ENCODE measurements around the gene OR52K1.
A peak's percentile ranks its signal among the peaks of the same experiment; 100 is the strongest.
"Not testable (repeated sequence)": the region's sequence is repeated elsewhere in the genome, so short reads cannot be mapped to it uniquely, and the experiment has no call there.

Gene OR52K1

DNA sequence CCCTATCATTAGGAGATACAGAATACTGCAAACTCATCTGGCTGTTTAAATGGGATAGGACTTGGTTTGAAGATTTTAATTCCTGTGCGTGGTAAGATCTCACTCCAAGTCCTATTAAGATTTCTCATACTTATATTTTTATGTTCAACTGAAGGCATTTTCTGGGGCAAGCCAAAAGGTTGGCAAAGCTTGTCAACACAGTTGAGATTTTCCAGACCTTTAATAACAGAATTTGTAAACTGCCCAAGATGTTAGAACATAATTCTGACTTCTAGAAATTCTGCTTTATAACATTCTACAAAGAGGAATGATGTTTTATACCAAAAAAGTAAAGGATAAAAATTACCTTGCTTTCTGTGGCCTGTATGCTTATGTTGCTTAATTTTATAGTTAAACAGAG lies 31.8 kb downstream of the OR52K1 start:
- TF ChIP-seq PAX5 (IDR thresholded peaks at IDR 0.05; ENCODE audit: insufficient read depth, low read length, severe bottlenecking) (no peak), POU2F2 (IDR thresholded peaks at IDR 0.05; ENCODE audit: low read depth, low read length) (no peak), SPI1 (IDR thresholded peaks at IDR 0.05; ENCODE audit: low read depth, low read length) (no peak), TAF1 (IDR thresholded peaks at IDR 0.05; ENCODE audit: low read depth, low read length) (no peak), POLR2AphosphoS5 (IDR thresholded peaks at IDR 0.05; ENCODE audit: low read depth, low read length) (no peak), POLR2A (IDR thresholded peaks at IDR 0.05; ENCODE audit: low read depth, low read length) (no peak)
- FAIRE-seq (no peak), DNase-seq (ENCODE audit: insufficient read length, low spot score) (no peak)

DNA sequence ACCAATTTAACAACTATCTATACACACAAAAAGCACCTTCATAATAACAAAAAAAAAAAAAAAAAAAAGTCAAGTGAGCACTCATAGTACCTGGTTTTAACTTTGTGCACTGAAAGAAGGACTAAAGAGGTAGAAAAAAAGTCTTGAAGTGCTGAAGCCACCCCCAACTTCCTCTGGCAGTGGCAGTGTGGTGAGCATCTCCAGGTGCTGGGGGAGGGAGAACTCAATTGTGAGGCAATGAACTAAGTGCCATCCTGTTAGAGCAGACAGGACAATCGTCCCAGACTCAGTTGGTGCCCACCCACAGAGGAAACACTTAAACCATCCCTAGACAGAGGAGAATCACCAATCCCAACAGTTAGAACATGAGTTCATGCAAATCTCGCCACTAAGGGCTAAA lies 39.9 kb downstream of the OR52K1 start:
- TF ChIP-seq POU2F2 (IDR thresholded peaks at IDR 0.05; ENCODE audit: low read depth, low read length) (no peak), POLR2AphosphoS5 (IDR thresholded peaks at IDR 0.05; ENCODE audit: low read depth, low read length) (no peak), PAX5 (IDR thresholded peaks at IDR 0.05; ENCODE audit: insufficient read depth, low read length, severe bottlenecking) (no peak), SPI1 (IDR thresholded peaks at IDR 0.05; ENCODE audit: low read depth, low read length) (no peak)
- FAIRE-seq (no peak), DNase-seq (ENCODE audit: insufficient read length, low spot score) (no peak)

DNA sequence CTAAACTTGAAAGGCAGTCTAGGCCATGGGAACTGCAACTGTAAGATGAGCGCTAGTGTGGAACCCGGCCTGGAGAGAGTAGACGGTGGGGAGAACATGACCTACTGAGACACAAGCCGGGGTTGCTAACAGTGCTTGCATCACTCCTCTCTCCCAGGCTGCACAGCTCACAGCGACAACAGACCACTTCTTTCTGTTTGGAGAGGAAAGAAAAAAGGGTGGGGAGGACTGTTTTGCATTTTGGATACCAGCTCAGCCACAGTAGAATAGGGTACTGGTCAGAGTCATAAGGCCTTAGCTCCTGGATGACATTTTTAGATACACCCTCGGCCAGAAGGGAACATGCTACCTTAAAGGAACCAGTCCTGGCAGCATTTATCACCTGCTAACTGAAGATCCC lies 40.3 kb downstream of the OR52K1 start:
- DNase-seq (ENCODE audit: insufficient read length, low spot score) (no peak), FAIRE-seq (no peak)
- no peak for TF ChIP-seq POLR2AphosphoS5 (IDR thresholded peaks at IDR 0.05; ENCODE audit: low read depth, low read length)

DNA sequence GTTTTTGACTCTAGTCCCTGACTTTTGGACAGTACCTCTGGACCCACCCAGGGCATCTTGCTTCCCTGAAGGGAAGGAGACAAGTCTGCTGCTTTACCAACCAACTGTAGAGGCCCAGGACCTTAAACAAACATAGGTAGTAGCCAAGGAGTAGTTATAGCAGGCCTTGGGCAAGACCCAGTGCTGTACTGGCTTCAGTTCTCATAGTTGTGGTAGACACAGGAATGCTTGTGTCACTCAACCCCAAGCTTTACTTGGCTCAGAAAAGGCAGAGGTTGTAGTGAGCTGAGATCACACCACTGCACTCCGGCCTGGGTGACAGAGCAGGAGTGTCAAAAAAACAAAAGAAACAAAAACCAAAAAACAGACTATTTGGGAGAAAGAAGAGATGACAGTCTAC lies 41.2 kb downstream of the OR52K1 start:
- FAIRE-seq, result no peak
- DNase-seq (ENCODE audit: insufficient read length, low spot score), result no peak
- no peak for TF ChIP-seq POLR2AphosphoS5 (IDR thresholded peaks at IDR 0.05; ENCODE audit: low read depth, low read length)
- TF ChIP-seq PAX5 (IDR thresholded peaks at IDR 0.05; ENCODE audit: insufficient read depth, low read length, severe bottlenecking), result no peak
- no peak for TF ChIP-seq POU2F2 (IDR thresholded peaks at IDR 0.05; ENCODE audit: low read depth, low read length)
- TF ChIP-seq SPI1 (IDR thresholded peaks at IDR 0.05; ENCODE audit: low read depth, low read length), result no peak
- no peak for TF ChIP-seq POLR2A (IDR thresholded peaks at IDR 0.05; ENCODE audit: low read depth, low read length)
- no peak for TF ChIP-seq TAF1 (IDR thresholded peaks at IDR 0.05; ENCODE audit: low read depth, low read length)

DNA sequence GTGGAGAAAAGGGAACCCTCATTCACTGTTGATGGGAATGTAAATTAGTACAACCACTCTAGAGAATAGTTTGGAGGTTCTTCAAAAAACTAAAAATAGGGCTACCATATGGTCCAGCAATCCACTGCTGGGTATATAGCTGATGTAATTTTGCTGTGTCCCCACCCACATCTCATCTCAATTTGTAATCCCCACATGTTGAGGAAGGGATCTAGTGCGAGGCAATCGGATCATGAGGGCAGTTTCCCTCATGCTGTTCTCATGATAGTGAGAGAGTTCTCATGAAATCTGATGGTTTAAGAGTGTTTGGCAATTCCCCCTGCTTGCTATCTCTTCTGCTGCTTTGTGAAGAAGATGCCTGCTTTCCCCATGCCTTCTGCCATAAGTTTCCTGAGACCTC lies 45.5 kb downstream of the OR52K1 start:
- FAIRE-seq, result no peak
- no peak for TF ChIP-seq SPI1 (IDR thresholded peaks at IDR 0.05; ENCODE audit: low read depth, low read length)
- TF ChIP-seq PAX5 (IDR thresholded peaks at IDR 0.05; ENCODE audit: insufficient read depth, low read length, severe bottlenecking), result no peak
- no peak for TF ChIP-seq POLR2AphosphoS5 (IDR thresholded peaks at IDR 0.05; ENCODE audit: low read depth, low read length)
- TF ChIP-seq POU2F2 (IDR thresholded peaks at IDR 0.05; ENCODE audit: low read depth, low read length), result no peak
- TF ChIP-seq TAF1 (IDR thresholded peaks at IDR 0.05; ENCODE audit: low read depth, low read length), result no peak
- no peak for TF ChIP-seq POLR2A (IDR thresholded peaks at IDR 0.05; ENCODE audit: low read depth, low read length)
- no peak for DNase-seq (ENCODE audit: insufficient read length, low spot score)

DNA sequence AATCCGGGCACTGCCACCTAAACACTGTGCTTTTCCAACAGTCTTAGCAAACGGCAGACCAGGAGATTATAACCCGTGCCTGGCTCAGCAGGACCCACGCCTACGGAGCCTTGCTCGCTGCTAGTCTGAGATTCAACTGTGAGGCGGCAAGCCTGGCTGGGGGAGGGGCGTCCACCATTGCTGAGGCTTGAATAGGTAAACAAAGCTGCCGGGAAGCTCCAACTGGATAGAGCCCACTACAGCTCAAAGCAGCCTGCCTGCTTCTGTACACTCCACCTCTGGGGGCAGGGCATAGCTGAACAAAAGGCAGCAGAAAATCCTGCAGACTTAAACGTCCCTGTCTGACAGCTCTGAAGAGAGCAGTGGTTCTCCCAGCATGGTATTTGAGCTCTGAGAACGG lies 49.2 kb downstream of the OR52K1 start:
- not testable (repeated sequence) for FAIRE-seq; DNase-seq (ENCODE audit: insufficient read length, low spot score)

DNA sequence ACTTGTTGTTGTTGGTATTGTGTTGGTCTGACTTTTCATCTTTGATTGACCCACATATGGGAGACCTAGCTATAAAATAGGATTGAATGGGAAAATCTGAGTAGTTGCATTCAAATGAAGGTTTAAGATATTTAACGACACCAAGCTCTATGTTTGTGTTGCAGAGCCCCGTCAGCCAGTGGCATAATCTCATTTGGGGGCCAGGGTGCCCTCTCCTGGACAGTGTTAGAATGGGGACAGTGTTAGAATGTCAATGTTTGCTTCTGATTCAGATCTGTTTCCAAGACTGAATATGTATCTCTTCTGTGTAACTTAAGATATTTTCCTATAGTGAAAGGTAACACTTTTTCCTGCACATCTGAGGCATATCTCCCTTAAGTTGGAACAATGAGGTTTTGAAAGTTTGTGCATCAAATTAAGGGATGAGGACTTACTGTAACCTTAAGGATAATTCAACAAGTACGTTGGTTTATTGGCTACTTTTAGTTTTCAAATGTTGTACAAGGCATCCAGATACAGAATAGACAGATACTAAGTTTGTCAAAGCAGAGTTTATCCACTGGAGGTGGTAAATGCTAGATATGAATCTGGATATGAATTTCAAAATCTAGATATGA lies 57.3 kb downstream of the OR52K1 start:
- peak; percentile 63 for FAIRE-seq
- TF ChIP-seq POLR2AphosphoS5 (IDR thresholded peaks at IDR 0.05; ENCODE audit: low read depth, low read length) (no peak), POU2F2 (IDR thresholded peaks at IDR 0.05; ENCODE audit: low read depth, low read length) (no peak), PAX5 (IDR thresholded peaks at IDR 0.05; ENCODE audit: insufficient read depth, low read length, severe bottlenecking) (no peak), SPI1 (IDR thresholded peaks at IDR 0.05; ENCODE audit: low read depth, low read length) (no peak), POLR2A (IDR thresholded peaks at IDR 0.05; ENCODE audit: low read depth, low read length) (no peak), TAF1 (IDR thresholded peaks at IDR 0.05; ENCODE audit: low read depth, low read length) (no peak)
- peak; percentile 6 for DNase-seq (ENCODE audit: insufficient read length, low spot score)

DNA sequence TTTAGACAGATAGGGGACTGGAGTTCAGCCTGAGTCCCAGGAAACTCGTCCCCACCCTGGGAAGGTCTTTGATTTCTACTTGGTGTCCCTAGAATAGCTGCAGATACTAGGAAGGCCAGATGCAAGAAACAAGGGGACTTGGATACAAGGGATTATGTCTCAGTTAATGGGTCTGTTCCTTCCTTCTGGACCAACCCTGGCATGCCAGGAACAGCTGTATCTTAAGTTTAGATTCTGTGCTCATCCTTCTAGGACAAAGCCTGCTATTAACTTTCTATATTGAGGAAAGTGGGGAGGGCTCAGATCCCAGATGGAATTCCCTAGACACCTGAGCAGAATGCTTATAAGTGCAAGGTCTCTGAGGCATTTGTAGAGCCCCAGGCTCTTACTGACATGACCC lies 58.6 kb downstream of the OR52K1 start:
- no peak for TF ChIP-seq SPI1 (IDR thresholded peaks at IDR 0.05; ENCODE audit: low read depth, low read length)
- TF ChIP-seq POU2F2 (IDR thresholded peaks at IDR 0.05; ENCODE audit: low read depth, low read length), result no peak
- TF ChIP-seq TAF1 (IDR thresholded peaks at IDR 0.05; ENCODE audit: low read depth, low read length), result no peak
- TF ChIP-seq POLR2AphosphoS5 (IDR thresholded peaks at IDR 0.05; ENCODE audit: low read depth, low read length), result no peak
- TF ChIP-seq PAX5 (IDR thresholded peaks at IDR 0.05; ENCODE audit: insufficient read depth, low read length, severe bottlenecking), result no peak
- no peak for TF ChIP-seq POLR2A (IDR thresholded peaks at IDR 0.05; ENCODE audit: low read depth, low read length)
- FAIRE-seq, result no peak

More for the DNA sequence above, 58.6 kb downstream of the OR52K1 start:
- no peak for DNase-seq (ENCODE audit: insufficient read length, low spot score)
